Trophoblast cell (in vitro differentiated cells and primary cell): ENCODE data around the gene MTUS2.

Experiments used
- DNase-seq, 2 donors: peaks; one replicate each; pipeline ENCODE4 v3.0.0-alpha.2; 2016
- H2AFZ ChIP-seq: 2 replicates; pipeline ENCODE4 v1.6.1; 2013; ENCODE audit warnings: low read length, moderate library complexity, mild to moderate bottlenecking; ENCODE audit not compliant: insufficient read depth, poor library complexity
- H2AK5ac ChIP-seq: 2 replicates; pipeline ENCODE4 v1.6.1; 2013; ENCODE audit warnings: mild to moderate bottlenecking, low read length
- H2BK120ac ChIP-seq: 2 replicates; pipeline ENCODE4 v1.6.1; 2013; ENCODE audit warnings: low read length, mild to moderate bottlenecking, moderate library complexity; ENCODE audit not compliant: insufficient read depth, poor library complexity
- H2BK12ac ChIP-seq: 2 replicates; pipeline ENCODE4 v1.6.1; 2013; ENCODE audit warnings: mild to moderate bottlenecking, low read length, moderate library complexity
- H2BK5ac ChIP-seq: 2 replicates; pipeline ENCODE4 v1.6.1; 2013; ENCODE audit warnings: low read length, low read depth, moderate library complexity, mild to moderate bottlenecking; ENCODE audit not compliant: poor library complexity
- H3K14ac ChIP-seq: 2 replicates; pipeline ENCODE4 v1.6.1; 2013; ENCODE audit warnings: mild to moderate bottlenecking, low read length
- H3K18ac ChIP-seq: 2 replicates; pipeline ENCODE4 v1.6.1; 2013; ENCODE audit warnings: mild to moderate bottlenecking, low read length
- H3K23ac ChIP-seq: 2 replicates; pipeline ENCODE4 v1.6.1; 2013; ENCODE audit warnings: low read length
- H3K27ac ChIP-seq: 2 replicates; pipeline ENCODE4 v1.5.1; 2013; ENCODE audit warnings: low read depth, mild to moderate bottlenecking, inconsistent platforms, low read length, moderate library complexity
- H3K27me3 ChIP-seq: 2 replicates; pipeline ENCODE4 v1.6.1; 2013; ENCODE audit warnings: inconsistent platforms, mild to moderate bottlenecking, low read length, moderate library complexity; ENCODE audit not compliant: insufficient read depth
- H3K36me3 ChIP-seq, 2 experiments: 1 replicate in 1 of 2; 2 replicates in 1 of 2; pipeline ENCODE4 v1.6.1; 2013; ENCODE audit warnings: low read length in 2 of 2, mild to moderate bottlenecking in 2 of 2, moderate library complexity in 1 of 2; ENCODE audit not compliant: insufficient read depth in 2 of 2, control insufficient read depth in 1 of 2
- H3K4ac ChIP-seq: 2 replicates; pipeline ENCODE4 v1.6.1; 2013; ENCODE audit warnings: low read depth, mild to moderate bottlenecking, low read length, moderate library complexity
- H3K4me1 ChIP-seq, 2 experiments: 1 replicate in 1 of 2; 2 replicates in 1 of 2; pipeline ENCODE4 v1.6.1; 2013; ENCODE audit warnings: low read length in 2 of 2, mild to moderate bottlenecking in 2 of 2, moderate library complexity in 1 of 2; ENCODE audit not compliant: insufficient read depth in 2 of 2, control insufficient read depth in 1 of 2
- H3K4me2 ChIP-seq: 2 replicates; pipeline ENCODE4 v1.6.1; 2013; ENCODE audit warnings: inconsistent platforms, mild to moderate bottlenecking, low read length, moderate library complexity
- H3K4me3 ChIP-seq: 2 replicates; pipeline ENCODE4 v1.5.1; 2013; ENCODE audit warnings: mild to moderate bottlenecking, low read depth, low read length, inconsistent platforms
- H3K79me1 ChIP-seq: one replicate; pipeline ENCODE4 v1.6.1; 2013; ENCODE audit warnings: low read length
- H3K79me2 ChIP-seq: 2 replicates; pipeline ENCODE4 v1.6.1; 2013; ENCODE audit warnings: low read length, mild to moderate bottlenecking; ENCODE audit not compliant: control insufficient read depth, insufficient read depth, poor library complexity
- H3K9ac ChIP-seq: 2 replicates; pipeline ENCODE4 v1.6.1; 2013; ENCODE audit warnings: mild to moderate bottlenecking, low read length
- H3K9me3 ChIP-seq: 2 replicates; pipeline ENCODE4 v1.6.1; 2013; ENCODE audit warnings: low read depth, mild to moderate bottlenecking, control low read depth, inconsistent platforms, low read length; ENCODE audit not compliant: insufficient read depth
- H4K12ac ChIP-seq: 2 replicates; pipeline ENCODE4 v1.6.1; 2013; ENCODE audit warnings: low read depth, mild to moderate bottlenecking, low read length, moderate library complexity
- H4K8ac ChIP-seq: 2 replicates; pipeline ENCODE4 v1.6.1; 2013; ENCODE audit warnings: low read depth, mild to moderate bottlenecking, low read length, moderate library complexity
- H4K91ac ChIP-seq: one replicate; pipeline ENCODE4 v1.6.1; 2013; ENCODE audit warnings: low read depth, mild to moderate bottlenecking, low read length, moderate library complexity
- WGBS: extraction: QIAGEN DNeasy Blood & Tissue Kit; methylation state at CpG from one replicate; pipeline ENCODE4 v1.1.7; 2013; ENCODE audit warnings: missing lambda C conversion rate; ENCODE audit not compliant: insufficient read length, insufficient coverage; ENCODE audit errors: extremely low coverage; 5-methylcytosine and 5-hydroxymethylcytosine counted together

The MTUS2 gene

GRCh38 chr13:29484796-29485195 is 664.7 kb downstream of the MTUS2 start:
- Histone ChIP-seq H2BK5ac (no peak overlapping the region), H3K4me3 (no peak overlapping the region), H3K9me3 (no peaks in the 10 kb centered on the region), H3K9ac (no peak overlapping the region), H3K27me3 (no peaks in the 10 kb centered on the region), H3K36me3 (peaks cover 0 to 8% of the 10 kb centered on the region in 2 experiments), H3K27ac (no peak overlapping the region), H3K18ac (no peak overlapping the region), H3K4ac (no peak overlapping the region), H4K8ac (no peak overlapping the region), H2BK12ac (no peak overlapping the region), H3K79me2 (no peaks in the 10 kb centered on the region), H3K23ac (no peak overlapping the region), H2BK120ac (no peak overlapping the region), H4K12ac (no peak overlapping the region), H3K14ac (no peak overlapping the region), H3K79me1 (no peaks in the 10 kb centered on the region), H4K91ac (no peak overlapping the region), H3K4me2 (no peak overlapping the region), H2AFZ (no peak overlapping the region), H3K4me1 (no peaks in the 10 kb centered on the region), H2AK5ac (no peak overlapping the region)
- DNase-seq: no peak
- WGBS: no CpG with 5 or more reads among the region's 7 CpGs

DNA sequence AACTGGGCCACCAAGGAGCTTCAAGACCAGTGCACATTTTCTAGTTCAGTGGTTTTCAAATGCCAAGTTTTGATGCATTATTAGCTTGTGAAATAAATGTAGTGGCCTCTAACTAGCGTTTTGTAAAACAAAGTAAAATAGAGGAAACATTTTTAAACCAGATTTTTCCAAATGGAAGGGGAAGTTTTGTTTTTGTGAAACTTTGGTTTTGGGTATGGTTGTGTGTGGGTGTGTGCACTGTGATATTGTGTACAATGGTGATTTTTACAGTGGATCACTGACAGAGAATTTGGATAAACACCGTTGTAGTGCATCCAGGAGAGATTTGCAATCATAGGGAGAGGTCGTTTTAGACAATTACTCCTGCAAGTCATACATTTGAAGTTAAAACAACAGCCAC is 666.4 kb downstream of the MTUS2 start:
- H3K9me3 ChIP-seq: peaks cover 2% of the 10 kb centered on the region
- no CpG with 5 or more reads among the region's 3 CpGs for WGBS
- no peak overlapping the region for H4K12ac ChIP-seq
- no peaks in the 10 kb centered on the region for H3K4me1 ChIP-seq
- H3K23ac ChIP-seq: no peak overlapping the region
- H3K36me3 ChIP-seq: peaks cover 0 to 8% of the 10 kb centered on the region in 2 experiments
- H2BK120ac ChIP-seq: no peak overlapping the region
- no peak overlapping the region for H2AFZ ChIP-seq
- no peak overlapping the region for H3K4me2 ChIP-seq
- DNase-seq: no peak
- no peak overlapping the region for H2BK5ac ChIP-seq
- H3K9ac ChIP-seq: no peak overlapping the region
- no peak overlapping the region for H3K27ac ChIP-seq
- no peak overlapping the region for H2BK12ac ChIP-seq
- no peak overlapping the region for H4K91ac ChIP-seq
- no peaks in the 10 kb centered on the region for H3K79me1 ChIP-seq
- H3K27me3 ChIP-seq: no peaks in the 10 kb centered on the region
- no peak overlapping the region for H3K4me3 ChIP-seq
- no peak overlapping the region for H3K4ac ChIP-seq
- H4K8ac ChIP-seq: no peak overlapping the region
- no peak overlapping the region for H3K14ac ChIP-seq
- H3K18ac ChIP-seq: no peak overlapping the region
- H2AK5ac ChIP-seq: no peak overlapping the region
- H3K79me2 ChIP-seq: no peaks in the 10 kb centered on the region

- Histone ChIP-seq H3K36me3 (peaks cover 4 to 6% of the 10 kb centered on the region in 2 experiments), H2BK120ac (no peak overlapping the region), H3K9ac (no peak overlapping the region), H3K79me1 (no peaks in the 10 kb centered on the region), H3K79me2 (no peaks in the 10 kb centered on the region), H2AFZ (no peak overlapping the region), H3K4me1 (no peaks in the 10 kb centered on the region), H3K27ac (no peak overlapping the region), H3K4ac (no peak overlapping the region), H4K91ac (no peak overlapping the region), H3K18ac (no peak overlapping the region), H3K23ac (no peak overlapping the region), H3K4me2 (no peak overlapping the region), H3K9me3 (peaks cover 8% of the 10 kb centered on the region), H3K14ac (no peak overlapping the region), H3K27me3 (no peaks in the 10 kb centered on the region), H3K4me3 (no peak overlapping the region), H4K8ac (no peak overlapping the region), H2BK12ac (no peak overlapping the region), H2BK5ac (no peak overlapping the region), H4K12ac (no peak overlapping the region), H2AK5ac (no peak overlapping the region)
- DNase-seq: no peak
- WGBS: no CpG with 5 or more reads among the region's 22 CpGs
Measured at GRCh38 chr13:29487466-29488454, 667.6 kb downstream of the MTUS2 start.

DNA sequence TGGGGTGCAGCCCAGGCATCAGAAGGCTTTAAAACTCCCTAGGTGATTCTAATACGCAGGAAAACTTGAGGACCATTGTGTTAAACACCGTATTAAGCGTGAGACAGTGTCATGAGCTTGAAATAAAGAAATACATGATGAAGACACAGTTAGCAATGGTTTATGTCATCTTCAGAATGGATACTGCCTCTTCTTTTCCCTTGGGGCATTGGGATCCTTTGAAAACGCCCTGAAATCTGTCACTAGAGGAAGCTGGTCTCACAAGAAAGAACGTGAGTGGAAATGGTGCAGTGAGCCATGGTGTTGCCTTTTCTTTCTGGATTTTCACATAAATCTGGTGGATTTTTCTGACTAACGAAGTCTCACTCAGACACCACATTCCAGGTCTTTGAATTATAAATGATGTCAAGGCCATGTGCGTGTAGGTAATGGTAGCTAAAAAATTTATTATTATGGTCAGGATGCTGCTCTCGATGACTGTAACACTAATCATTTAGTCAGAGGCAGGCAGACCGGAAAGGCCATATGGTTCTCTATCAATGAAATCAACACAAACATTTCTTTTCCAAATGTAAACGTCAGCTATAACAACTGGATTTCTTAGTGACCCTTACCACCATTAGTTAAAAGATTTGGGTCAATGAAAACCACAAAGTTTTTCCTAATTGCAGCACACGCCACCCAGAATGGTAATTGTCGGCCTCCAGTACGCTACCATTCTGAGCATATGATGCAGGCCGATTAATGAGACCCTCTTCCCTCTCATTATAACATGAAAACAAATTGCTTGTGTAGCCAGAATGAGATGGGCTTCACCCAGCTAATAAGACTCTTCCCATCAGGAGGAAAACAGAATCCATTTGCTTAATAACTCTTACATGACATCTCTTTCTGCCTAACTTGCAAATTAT is 669.8 kb downstream of the MTUS2 start:
- Histone ChIP-seq H2BK12ac (no peak overlapping the region), H4K91ac (no peak overlapping the region), H3K4me2 (no peak overlapping the region), H3K18ac (no peak overlapping the region), H3K79me1 (no peaks in the 10 kb centered on the region), H4K8ac (no peak overlapping the region), H3K27me3 (no peaks in the 10 kb centered on the region), H3K4me3 (no peak overlapping the region), H2BK120ac (no peak overlapping the region), H3K23ac (no peak overlapping the region), H2AFZ (no peak overlapping the region), H3K14ac (no peak overlapping the region), H3K36me3 (peaks cover 0 to 6% of the 10 kb centered on the region in 2 experiments), H3K9me3 (peaks cover 8% of the 10 kb centered on the region), H2BK5ac (no peak overlapping the region), H3K27ac (no peak overlapping the region), H3K79me2 (no peaks in the 10 kb centered on the region), H4K12ac (no peak overlapping the region), H3K4me1 (peaks cover 0 to 2% of the 10 kb centered on the region in 2 experiments), H2AK5ac (no peak overlapping the region), H3K4ac (no peak overlapping the region), H3K9ac (no peak overlapping the region)
- DNase-seq: no peak
- WGBS: no CpG with 5 or more reads among the region's 14 CpGs
